Measurements from ENCODE around the gene RBM47. TPM values are rescaled to one million over a fixed set of nuclear protein-coding genes. Genes with fewer than 3 reads are reported as not detected.
"Not testable (repeated sequence)": the region's sequence is repeated elsewhere in the genome, so short reads cannot be mapped to it uniquely, and the experiment has no call there.

RBM47 gene
- total and polyA plus RNA-seq, 9 of the 15 experiments (the other 6 are each of a cell fraction or from before 2014, with no cell fraction given) = 1.4 to 6.4 (median 3.3) TPM

- Histone ChIP-seq H3K36me3 (ENCODE audit: control insufficient read depth, insufficient read depth, low read length) (0 out of 3 replicates have a peak, but pooled peaks cover 3% of the 10 kb centered on the region), H3K27ac (ENCODE audit: extremely low read depth, low read depth, low read length) (no peak overlapping the region), H3K9ac (ENCODE audit: insufficient read depth in 1 of 2, low read depth in 2 of 2, low read length in 2 of 2) (no peak overlapping the region), H3K9me3 (replicated peaks; ENCODE audit: control insufficient read depth, insufficient read depth, low read depth, low read length) (no peaks in the 10 kb centered on the region), H3K4me3 (no peak overlapping the region), H4K20me1 (replicated peaks; ENCODE audit: control insufficient read depth, insufficient read depth, low read length) (no peaks in the 10 kb centered on the region), H3K9me1 (ENCODE audit: control insufficient read depth, insufficient read depth, low read length) (no peaks in the 10 kb centered on the region), H2AFZ (ENCODE audit: low read depth, low read length) (no peak overlapping the region), H3K4me1 (replicated peaks in 1 of 2; ENCODE audit: control insufficient read depth in 2 of 2, insufficient read depth in 2 of 2, low read length in 2 of 2) (peaks cover 0 to 7% of the 10 kb centered on the region in 2 experiments; a peak in 2 of 5 replicates), H3K79me2 (ENCODE audit: control insufficient read depth, insufficient read depth, low read length) (no peaks in the 10 kb centered on the region), H3K4me2 (ENCODE audit: insufficient read depth, low read length) (no peak overlapping the region), H3K27me3 (ENCODE audit: control insufficient read depth in 2 of 2, insufficient read depth in 2 of 2, low read length in 2 of 2) (no peaks in the 10 kb centered on the region)
- no TSS peak for BruUV-seq (replicated peaks)
- intact Hi-C loops (cut with micrococcal nuclease) = no loop called here
- ATAC-seq = no peak
- FAIRE-seq = no peak
- TF ChIP-seq ZKSCAN8 (CRISPR knock-in tag; IDR thresholded peaks at IDR 0.05) (no peak), RBM22 (IDR thresholded peaks at IDR 0.05; ENCODE audit: low read depth, low read length, poor library complexity, severe bottlenecking) (peak; percentile 31)
- in situ Hi-C loops (cut with MboI) = no loop called here
- ChIA-PET CTCF (ENCODE audit: low intra/inter-chr PET ratio) (no interaction called here), POLR2A (interaction anchor here (0.6 to 1.2 kb wide), 3 partner anchors 15 to 47 kb away, joined by 3 to 4 read pairs (median 4); no protein-coding TSS in a partner anchor)
- WGBS (ENCODE audit: insufficient coverage, low coverage, missing lambda C conversion rate) = 94% methylated on average over 35 of the region's 59 CpGs
- no peak for DNase-seq (ENCODE audit: extremely low read depth in 1 of 4, low spot score in 3 of 4)
These were observed 191.8 kb downstream of the RBM47 start for GRCh38 chr4:40437741-40438383.

DNA sequence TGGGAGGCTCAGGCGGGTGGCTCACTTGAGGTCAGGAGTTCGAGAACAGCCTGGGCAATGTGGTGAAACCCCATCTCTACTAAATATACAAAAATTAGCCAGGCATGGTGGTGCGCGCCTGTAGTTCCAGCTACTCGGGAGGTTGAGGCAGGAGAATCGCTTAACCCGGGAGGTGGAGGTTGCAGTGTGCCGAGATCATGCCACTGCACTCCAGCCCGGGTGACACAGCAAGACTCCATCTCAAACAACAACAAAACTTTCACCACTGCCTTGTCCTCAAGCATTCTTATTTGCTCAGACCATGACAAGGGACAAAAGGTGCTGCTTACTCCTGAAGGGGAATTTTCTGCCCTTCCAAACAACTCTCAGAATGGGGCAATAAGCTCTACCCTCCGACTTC is 194.4 kb downstream of the RBM47 start:
- H4K20me1 ChIP-seq (replicated peaks; ENCODE audit: control insufficient read depth, insufficient read depth, low read length); BruUV-seq (replicated peaks); H3K27me3 ChIP-seq (ENCODE audit: control insufficient read depth in 2 of 2, insufficient read depth in 2 of 2, low read length in 2 of 2); ATAC-seq; H3K9me3 ChIP-seq (replicated peaks; ENCODE audit: control insufficient read depth, insufficient read depth, low read depth, low read length); in situ Hi-C loops (cut with MboI); H3K4me2 ChIP-seq (ENCODE audit: insufficient read depth, low read length); H3K4me3 ChIP-seq; H3K4me1 ChIP-seq (replicated peaks in 1 of 2; ENCODE audit: control insufficient read depth in 2 of 2, insufficient read depth in 2 of 2, low read length in 2 of 2); DNase-seq (ENCODE audit: extremely low read depth in 1 of 4, low spot score in 3 of 4); FAIRE-seq; H3K27ac ChIP-seq (ENCODE audit: extremely low read depth, low read depth, low read length); H3K36me3 ChIP-seq (ENCODE audit: control insufficient read depth, insufficient read depth, low read length); H3K79me2 ChIP-seq (ENCODE audit: control insufficient read depth, insufficient read depth, low read length); H3K9ac ChIP-seq (ENCODE audit: insufficient read depth in 1 of 2, low read depth in 2 of 2, low read length in 2 of 2); H2AFZ ChIP-seq (ENCODE audit: low read depth, low read length); intact Hi-C loops (cut with micrococcal nuclease); POLR2A ChIA-PET; H3K9me1 ChIP-seq (ENCODE audit: control insufficient read depth, insufficient read depth, low read length); CTCF ChIA-PET (ENCODE audit: low intra/inter-chr PET ratio): not testable (repeated sequence)
- 65% methylated on average over 10 of the region's 10 CpGs for WGBS (ENCODE audit: insufficient coverage, low coverage, missing lambda C conversion rate)
